ENCODE results near the gene PGP. TPM values are rescaled to one million over a fixed set of nuclear protein-coding genes. Genes with fewer than 3 reads are reported as not detected.

Gene PGP
- total and polyA plus RNA-seq, 10 of the 15 experiments (the other 5 are each of a cell fraction or from before 2014, with no cell fraction given): 0.42 to 28.0 (median 12.1) TPM

DNA sequence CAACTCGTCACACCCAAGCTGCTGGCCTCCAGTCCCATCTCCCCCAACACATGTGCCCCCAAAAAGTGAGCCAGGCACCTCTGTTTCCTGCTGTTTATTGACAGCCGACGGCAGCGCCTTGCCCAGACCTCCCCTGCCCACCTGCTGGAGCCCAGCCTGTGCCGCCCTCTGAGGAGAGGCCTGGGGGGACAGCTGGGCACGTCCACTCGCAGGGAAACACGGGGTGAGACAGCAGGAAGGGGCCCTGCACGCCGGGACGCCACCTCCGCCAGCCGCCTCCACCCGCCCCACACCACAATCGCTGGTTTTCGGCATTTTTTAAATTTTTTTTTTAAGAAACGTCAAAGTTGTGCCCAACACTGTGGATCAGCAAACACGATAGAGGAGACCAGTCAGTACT, 37.5 kb downstream of the PGP start:
- RAD21 ChIA-PET (ENCODE audit: unreplicated experiment): no interaction called here
- Histone ChIP-seq H3K9ac (ENCODE audit: control insufficient read depth, insufficient read depth, low read length) (no peak overlapping the region), H3K79me2 (ENCODE audit: control insufficient read depth, insufficient read depth, low read length) (no peaks in the 10 kb centered on the region), H4K20me1 (ENCODE audit: control insufficient read depth, insufficient read depth) (no peaks in the 10 kb centered on the region), H3K4me1 (ENCODE audit: control insufficient read depth, insufficient read depth, low read length) (no peaks in the 10 kb centered on the region), H3K27ac (ENCODE audit: control insufficient read depth, insufficient read depth) (no peak overlapping the region), H3K27me3 (replicated peaks in 1 of 2; ENCODE audit: control insufficient read depth in 2 of 2, insufficient read depth in 2 of 2, low read length in 1 of 2) (no peaks in the 10 kb centered on the region), H3K36me3 (ENCODE audit: control insufficient read depth in 2 of 2, insufficient read depth in 2 of 2, low read length in 1 of 2) (peaks cover 7% of the 10 kb centered on the region in 2 experiments; a peak in 3 of 4 replicates), H3K9me3 (replicated peaks; ENCODE audit: control insufficient read depth, insufficient read depth, low read length) (no peaks in the 10 kb centered on the region), H2AFZ (ENCODE audit: control insufficient read depth, low read depth, low read length) (no peak overlapping the region), H3K4me2 (ENCODE audit: control insufficient read depth, insufficient read depth) (no peak overlapping the region), H3K4me3 (no peak overlapping the region)
- FAIRE-seq (no peak), ATAC-seq (no peak), DNase-seq (ENCODE audit: low read depth, low spot score) (no peak)
- CTCF ChIA-PET: no interaction called here
- TF ChIP-seq IRF4 (IDR thresholded peaks at IDR 0.05; ENCODE audit: low read depth, low read length): no peak
- TF ChIP-seq ZNF622 (IDR thresholded peaks at IDR 0.05): no peak
- TF ChIP-seq GATAD2B (conservative IDR thresholded peaks at IDR 0.05; ENCODE audit: low read depth): no peak
- TF ChIP-seq, protein P1, sequence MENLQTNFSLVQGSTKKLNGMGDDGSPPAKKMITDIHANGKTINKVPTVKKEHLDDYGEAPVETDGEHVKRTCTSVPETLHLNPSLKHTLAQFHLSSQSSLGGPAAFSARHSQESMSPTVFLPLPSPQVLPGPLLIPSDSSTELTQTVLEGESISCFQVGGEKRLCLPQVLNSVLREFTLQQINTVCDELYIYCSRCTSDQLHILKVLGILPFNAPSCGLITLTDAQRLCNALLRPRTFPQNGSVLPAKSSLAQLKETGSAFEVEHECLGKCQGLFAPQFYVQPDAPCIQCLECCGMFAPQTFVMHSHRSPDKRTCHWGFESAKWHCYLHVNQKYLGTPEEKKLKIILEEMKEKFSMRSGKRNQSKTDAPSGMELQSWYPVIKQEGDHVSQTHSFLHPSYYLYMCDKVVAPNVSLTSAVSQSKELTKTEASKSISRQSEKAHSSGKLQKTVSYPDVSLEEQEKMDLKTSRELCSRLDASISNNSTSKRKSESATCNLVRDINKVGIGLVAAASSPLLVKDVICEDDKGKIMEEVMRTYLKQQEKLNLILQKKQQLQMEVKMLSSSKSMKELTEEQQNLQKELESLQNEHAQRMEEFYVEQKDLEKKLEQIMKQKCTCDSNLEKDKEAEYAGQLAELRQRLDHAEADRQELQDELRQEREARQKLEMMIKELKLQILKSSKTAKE (IDR thresholded peaks at IDR 0.05; ENCODE audit: low read depth, poor library complexity, severe bottlenecking): no peak
- TF ChIP-seq FOS (IDR thresholded peaks at IDR 0.05; ENCODE audit: borderline replicate concordance, extremely low read depth, insufficient read length): no peak
- POLR2A ChIA-PET: no interaction called here
- in situ Hi-C loops (cut with MboI): no loop called here
- intact Hi-C loops (cut with micrococcal nuclease; ENCODE audit: unreplicated experiment): no loop called here
- SMC1A ChIA-PET (ENCODE audit: uncharacterized antibody, unreplicated experiment): no interaction called here
- no TSS peak for BruUV-seq (replicated peaks)
- 85% methylated on average over 17 of the region's 18 CpGs for WGBS (ENCODE audit: insufficient coverage, insufficient replicate concordance, low lambda C conversion rate, missing lambda C conversion rate)

DNA sequence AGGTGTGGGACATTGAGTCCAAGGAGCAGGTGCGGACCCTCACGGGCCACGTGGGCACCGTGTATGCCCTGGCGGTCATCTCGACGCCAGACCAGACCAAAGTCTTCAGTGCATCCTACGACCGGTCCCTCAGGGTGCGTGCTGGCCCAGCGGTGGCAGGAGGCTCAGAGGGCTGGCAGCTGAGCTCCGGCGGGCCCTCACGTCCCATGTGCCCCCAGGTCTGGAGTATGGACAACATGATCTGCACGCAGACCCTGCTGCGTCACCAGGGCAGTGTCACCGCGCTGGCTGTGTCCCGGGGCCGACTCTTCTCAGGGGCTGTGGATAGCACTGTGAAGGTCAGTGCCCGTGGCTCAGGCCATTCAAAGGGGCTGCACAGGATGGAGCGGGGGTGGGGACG, 38.6 kb downstream of the PGP start:
- H3K4me1 ChIP-seq (ENCODE audit: control insufficient read depth, insufficient read depth, low read length): no peaks in the 10 kb centered on the region
- intact Hi-C loops (cut with micrococcal nuclease; ENCODE audit: unreplicated experiment): no loop called here
- no peaks in the 10 kb centered on the region for H3K27me3 ChIP-seq (replicated peaks in 1 of 2; ENCODE audit: control insufficient read depth in 2 of 2, insufficient read depth in 2 of 2, low read length in 1 of 2)
- H3K9ac ChIP-seq (ENCODE audit: control insufficient read depth, insufficient read depth, low read length): no peak overlapping the region
- WGBS (ENCODE audit: insufficient coverage, insufficient replicate concordance, low lambda C conversion rate, missing lambda C conversion rate): 93% methylated on average over 23 of the region's 23 CpGs
- BruUV-seq (replicated peaks): no TSS peak
- no peak for FAIRE-seq
- in situ Hi-C loops (cut with MboI): no loop called here
- ATAC-seq: no peak
- no peaks in the 10 kb centered on the region for H3K9me3 ChIP-seq (replicated peaks; ENCODE audit: control insufficient read depth, insufficient read depth, low read length)
- POLR2A ChIA-PET: no interaction called here
- no peak overlapping the region for H3K4me2 ChIP-seq (ENCODE audit: control insufficient read depth, insufficient read depth)
- no peak overlapping the region for H2AFZ ChIP-seq (ENCODE audit: control insufficient read depth, low read depth, low read length)
- RAD21 ChIA-PET (ENCODE audit: unreplicated experiment): interaction anchor here (0.5 kb wide), 1 partner anchor 363 kb away, joined by 3 read pairs; no protein-coding TSS in a partner anchor
- CTCF ChIA-PET: no interaction called here
- no peaks in the 10 kb centered on the region for H4K20me1 ChIP-seq (ENCODE audit: control insufficient read depth, insufficient read depth)
- TF ChIP-seq POLR2A (IDR thresholded peaks at IDR 0.05; ENCODE audit: low read depth, low read length) (0 out of 2 replicates have a peak, but pooled peaks have one; percentile 21), MYC (IDR thresholded peaks at IDR 0.05; ENCODE audit: insufficient read depth, insufficient read length, insufficient replicate concordance, low read length, severe bottlenecking) (no peak)
- no peak overlapping the region for H3K27ac ChIP-seq (ENCODE audit: control insufficient read depth, insufficient read depth)
- H3K4me3 ChIP-seq: no peak overlapping the region
- SMC1A ChIA-PET (ENCODE audit: uncharacterized antibody, unreplicated experiment): no interaction called here
- no peak for DNase-seq (ENCODE audit: low read depth, low spot score)
- H3K79me2 ChIP-seq (ENCODE audit: control insufficient read depth, insufficient read depth, low read length): no peaks in the 10 kb centered on the region
- H3K36me3 ChIP-seq (ENCODE audit: control insufficient read depth in 2 of 2, insufficient read depth in 2 of 2, low read length in 1 of 2): peaks cover 7 to 11% of the 10 kb centered on the region in 2 experiments; a peak in 3 of 4 replicates
